ENCODE results near the gene GK.
A peak's percentile ranks its signal among the peaks of the same experiment; 100 is the strongest.
"Not testable (repeated sequence)": the region's sequence is repeated elsewhere in the genome, so short reads cannot be mapped to it uniquely, and the experiment has no call there.

Gene GK

DNA sequence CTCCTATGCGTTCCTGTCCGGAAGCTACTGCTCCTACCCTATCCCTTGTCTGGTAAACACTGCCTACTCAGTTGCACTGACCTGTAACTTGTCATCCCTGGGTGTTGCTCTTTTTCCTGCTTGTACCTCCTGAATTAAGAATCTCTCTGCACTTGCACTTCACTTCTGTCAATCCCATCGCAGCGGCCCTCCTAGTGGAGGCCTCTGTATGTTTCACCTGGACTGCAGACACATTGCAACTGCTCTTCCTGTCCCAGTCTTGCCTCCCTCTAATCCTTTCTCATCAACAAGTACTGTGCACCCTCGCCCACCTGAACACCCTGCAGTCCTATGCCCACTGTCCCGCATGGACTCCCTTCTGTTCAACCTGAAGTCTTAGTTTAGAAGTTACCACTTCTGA is 8.0 kb downstream of the GK start:
- TF ChIP-seq L3MBTL2 (conservative IDR thresholded peaks at IDR 0.05), result no peak
- TF ChIP-seq FOXA1 (IDR thresholded peaks at IDR 0.05), result no peak
- no peak for DNase-seq (ENCODE audit: extremely low spot score)
- ChIA-PET CTCF (no interaction called here), POLR2A (no interaction called here)

GRCh38 chrX:30663322-30663721 is 10.1 kb downstream of the GK start:
- CTCF ChIA-PET, result no interaction called here
- no peak for TF ChIP-seq NFRKB (IDR thresholded peaks at IDR 0.05)
- TF ChIP-seq, protein P1, sequence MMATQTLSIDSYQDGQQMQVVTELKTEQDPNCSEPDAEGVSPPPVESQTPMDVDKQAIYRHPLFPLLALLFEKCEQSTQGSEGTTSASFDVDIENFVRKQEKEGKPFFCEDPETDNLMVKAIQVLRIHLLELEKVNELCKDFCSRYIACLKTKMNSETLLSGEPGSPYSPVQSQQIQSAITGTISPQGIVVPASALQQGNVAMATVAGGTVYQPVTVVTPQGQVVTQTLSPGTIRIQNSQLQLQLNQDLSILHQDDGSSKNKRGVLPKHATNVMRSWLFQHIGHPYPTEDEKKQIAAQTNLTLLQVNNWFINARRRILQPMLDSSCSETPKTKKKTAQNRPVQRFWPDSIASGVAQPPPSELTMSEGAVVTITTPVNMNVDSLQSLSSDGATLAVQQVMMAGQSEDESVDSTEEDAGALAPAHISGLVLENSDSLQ (IDR thresholded peaks at IDR 0.05), result no peak
- TF ChIP-seq SP1 (IDR thresholded peaks at IDR 0.05), result no peak
- no peak for TF ChIP-seq L3MBTL2 (conservative IDR thresholded peaks at IDR 0.05)
- TF ChIP-seq SUZ12 (IDR thresholded peaks at IDR 0.05), result no peak
- no peak for TF ChIP-seq FOXA1 (IDR thresholded peaks at IDR 0.05)
- no peak for TF ChIP-seq TARDBP (IDR thresholded peaks at IDR 0.05)
- TF ChIP-seq HDGF (IDR thresholded peaks at IDR 0.05; ENCODE audit: borderline replicate concordance), result no peak
- no peak for TF ChIP-seq ZNF384 (IDR thresholded peaks at IDR 0.05)
- TF ChIP-seq BHLHE40 (IDR thresholded peaks at IDR 0.05; ENCODE audit: borderline replicate concordance), result no peak
- TF ChIP-seq ARNT (IDR thresholded peaks at IDR 0.05), result no peak
- no peak for TF ChIP-seq LEF1 (IDR thresholded peaks at IDR 0.05; ENCODE audit: borderline replicate concordance)
- TF ChIP-seq ELF4 (IDR thresholded peaks at IDR 0.05), result no peak
- no peak for TF ChIP-seq CTBP1 (IDR thresholded peaks at IDR 0.05; ENCODE audit: borderline replicate concordance)
- no peak for DNase-seq (ENCODE audit: extremely low spot score)
- POLR2A ChIA-PET, result no interaction called here

GRCh38 chrX:30665471-30665870 is 12.2 kb downstream of the GK start:
- no peak for DNase-seq (ENCODE audit: extremely low spot score)
- TF ChIP-seq LEF1 (IDR thresholded peaks at IDR 0.05; ENCODE audit: borderline replicate concordance) (no peak), HDGF (IDR thresholded peaks at IDR 0.05; ENCODE audit: borderline replicate concordance) (no peak), ZNF384 (IDR thresholded peaks at IDR 0.05) (no peak), ELF4 (IDR thresholded peaks at IDR 0.05) (no peak), L3MBTL2 (conservative IDR thresholded peaks at IDR 0.05) (no peak), ARNT (IDR thresholded peaks at IDR 0.05) (no peak), TARDBP (IDR thresholded peaks at IDR 0.05) (no peak), FOXK2 (IDR thresholded peaks at IDR 0.05) (no peak), NFRKB (IDR thresholded peaks at IDR 0.05) (no peak), CTBP1 (IDR thresholded peaks at IDR 0.05; ENCODE audit: borderline replicate concordance) (no peak), FOXA1 (IDR thresholded peaks at IDR 0.05) (no peak)
- TF ChIP-seq, protein P1 (IDR thresholded peaks at IDR 0.05), result no peak
- CTCF ChIA-PET, result no interaction called here
- POLR2A ChIA-PET, result no interaction called here

DNA sequence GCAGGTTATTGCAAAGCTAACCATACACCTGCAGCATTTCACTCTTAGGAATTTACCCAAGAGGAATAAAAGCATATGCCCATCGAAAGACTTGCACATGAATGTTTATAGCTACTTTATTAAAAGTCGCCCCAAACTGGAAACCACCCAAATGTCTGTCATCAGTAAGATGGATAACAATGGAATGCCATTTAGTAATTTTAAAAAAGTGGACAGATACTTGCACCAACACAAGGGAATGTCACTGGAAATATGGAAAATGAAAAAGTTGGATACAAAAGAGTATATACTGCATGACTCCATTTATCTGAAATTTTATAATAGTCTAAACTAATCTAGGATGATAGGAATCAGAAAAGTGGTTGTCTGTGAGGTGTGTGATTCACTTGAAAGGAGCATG is 12.9 kb downstream of the GK start:
- DNase-seq (ENCODE audit: extremely low spot score), result no peak
- TF ChIP-seq CTBP1 (IDR thresholded peaks at IDR 0.05; ENCODE audit: borderline replicate concordance) (no peak), FOXM1 (IDR thresholded peaks at IDR 0.05; ENCODE audit: borderline replicate concordance) (no peak), SP1 (IDR thresholded peaks at IDR 0.05) (no peak), FOXK2 (IDR thresholded peaks at IDR 0.05) (no peak), FOXA1 (IDR thresholded peaks at IDR 0.05) (no peak), ARNT (IDR thresholded peaks at IDR 0.05) (no peak), L3MBTL2 (conservative IDR thresholded peaks at IDR 0.05) (no peak), ZNF384 (IDR thresholded peaks at IDR 0.05) (no peak), LEF1 (IDR thresholded peaks at IDR 0.05; ENCODE audit: borderline replicate concordance) (no peak), TARDBP (IDR thresholded peaks at IDR 0.05) (no peak), ELF4 (IDR thresholded peaks at IDR 0.05) (no peak), SUZ12 (IDR thresholded peaks at IDR 0.05) (no peak), NFRKB (IDR thresholded peaks at IDR 0.05) (no peak), HDGF (IDR thresholded peaks at IDR 0.05; ENCODE audit: borderline replicate concordance) (no peak)
- TF ChIP-seq, protein P1 (IDR thresholded peaks at IDR 0.05), result no peak
- POLR2A ChIA-PET, result no interaction called here
- CTCF ChIA-PET, result no interaction called here

- no peak for TF ChIP-seq ZNF384 (IDR thresholded peaks at IDR 0.05)
- no peak for TF ChIP-seq SP1 (IDR thresholded peaks at IDR 0.05)
- TF ChIP-seq ARNT (IDR thresholded peaks at IDR 0.05), result no peak
- TF ChIP-seq FOXK2 (IDR thresholded peaks at IDR 0.05), result no peak
- no peak for TF ChIP-seq FOXM1 (IDR thresholded peaks at IDR 0.05; ENCODE audit: borderline replicate concordance)
- TF ChIP-seq CTBP1 (IDR thresholded peaks at IDR 0.05; ENCODE audit: borderline replicate concordance), result no peak
- no peak for TF ChIP-seq LEF1 (IDR thresholded peaks at IDR 0.05; ENCODE audit: borderline replicate concordance)
- TF ChIP-seq NFRKB (IDR thresholded peaks at IDR 0.05), result no peak
- no peak for TF ChIP-seq L3MBTL2 (conservative IDR thresholded peaks at IDR 0.05)
- TF ChIP-seq, protein P1 (IDR thresholded peaks at IDR 0.05), result no peak
- TF ChIP-seq TARDBP (IDR thresholded peaks at IDR 0.05), result no peak
- no peak for TF ChIP-seq ELF4 (IDR thresholded peaks at IDR 0.05)
- TF ChIP-seq FOXA1 (IDR thresholded peaks at IDR 0.05), result no peak
- ChIA-PET POLR2A (no interaction called here), CTCF (no interaction called here)
- DNase-seq (ENCODE audit: extremely low spot score), result no peak
Observed at GRCh38 chrX:30668581-30668980, 15.4 kb downstream of the GK start.

GRCh38 chrX:30671189-30671588 is 18.0 kb downstream of the GK start:
- TF ChIP-seq ZNF384 (IDR thresholded peaks at IDR 0.05), result peak; percentile 73
- POLR2A ChIA-PET, CTCF ChIA-PET: not testable (repeated sequence)
- DNase-seq (ENCODE audit: extremely low spot score), result peak; percentile 12

All from HEK293T (cell line).